ENCODE results near the gene SLC5A3.

The SLC5A3 gene

DNA sequence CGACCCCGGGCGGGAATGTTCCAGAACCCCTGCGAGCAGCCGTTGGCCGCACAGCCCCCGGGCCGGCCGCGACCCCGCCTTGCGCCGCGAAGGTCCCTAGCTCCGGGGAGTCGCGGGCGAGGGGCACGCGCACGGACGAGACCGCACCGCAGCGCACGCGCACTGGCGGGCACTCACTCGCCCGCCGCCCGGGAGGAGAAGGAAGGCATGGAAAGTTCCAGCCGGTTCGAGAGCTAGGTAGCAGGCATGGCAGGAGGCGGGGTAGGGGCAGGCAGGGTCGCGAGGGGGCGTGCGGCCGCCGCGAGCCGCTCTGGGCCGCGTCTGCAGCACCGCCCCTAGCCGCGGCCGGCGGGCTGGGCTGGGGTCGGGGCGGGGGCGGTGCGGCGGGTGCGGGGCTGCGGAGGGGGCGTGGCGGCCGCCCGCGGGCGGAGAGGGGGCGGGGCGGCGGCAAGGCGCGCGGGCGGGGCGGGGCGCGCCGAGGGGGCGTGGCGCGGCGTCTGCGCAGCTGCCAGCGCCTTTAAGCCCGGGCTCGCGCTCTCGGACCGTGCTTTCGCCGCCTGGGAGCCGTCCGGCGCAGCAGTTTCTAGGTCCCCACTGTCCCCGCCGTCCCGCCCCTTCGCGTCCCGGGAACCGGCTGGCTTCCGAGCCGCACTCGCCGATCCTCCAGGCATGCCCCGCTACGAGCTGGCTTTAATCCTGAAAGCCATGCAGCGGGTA lies at the start of gene SLC5A3, which contains the start of gene MRPS6 (continued):
- TF ChIP-seq MZF1 (tag by site-specific recombination; IDR thresholded peaks at IDR 0.05; ENCODE audit: borderline replicate concordance) (no peak), PRDM6 (tag by site-specific recombination; IDR thresholded peaks at IDR 0.05) (no peak), ZSCAN23 (tag by site-specific recombination; IDR thresholded peaks at IDR 0.05) (no peak), ZNF645 (tag by site-specific recombination; IDR thresholded peaks at IDR 0.05) (no peak), KLF16 (tag by site-specific recombination; IDR thresholded peaks at IDR 0.05) (peak; percentile 89), ZNF571 (tag by site-specific recombination; IDR thresholded peaks at IDR 0.05) (no peak), ZNF214 (tag by site-specific recombination; IDR thresholded peaks at IDR 0.05; ENCODE audit: borderline replicate concordance) (no peak), ZNF658 (tag by site-specific recombination; IDR thresholded peaks at IDR 0.05) (no peak), ZNF580 (tag by site-specific recombination; IDR thresholded peaks at IDR 0.05) (no peak), ZNF221 (tag by site-specific recombination; IDR thresholded peaks at IDR 0.05; ENCODE audit: borderline replicate concordance) (no peak), ZNF335 (tag by site-specific recombination; conservative IDR thresholded peaks at IDR 0.05) (peak; percentile 75), ZNF677 (tag by site-specific recombination; IDR thresholded peaks at IDR 0.05) (no peak), GLI2 (tag by site-specific recombination; IDR thresholded peaks at IDR 0.05; ENCODE audit: borderline replicate concordance, low read depth) (no peak), ZNF707 (tag by site-specific recombination; IDR thresholded peaks at IDR 0.05) (no peak), ZNF174 (tag by site-specific recombination; IDR thresholded peaks at IDR 0.05) (no peak), ZNF366 (tag by site-specific recombination; conservative IDR thresholded peaks at IDR 0.05) (no peak), KLF8 (tag by site-specific recombination; IDR thresholded peaks at IDR 0.05) (peak; percentile 84), KLF1 (tag by site-specific recombination; IDR thresholded peaks at IDR 0.05) (0 out of 2 replicates have a peak, but pooled peaks have one; percentile 33), PRDM1 (tag by site-specific recombination; IDR thresholded peaks at IDR 0.05) (no peak), ZBTB17 (tag by site-specific recombination; IDR thresholded peaks at IDR 0.05) (no peak), SP2 (tag by site-specific recombination; IDR thresholded peaks at IDR 0.05) (peak; percentile 45), ZNF544 (tag by site-specific recombination; IDR thresholded peaks at IDR 0.05) (no peak), YY2 (tag by site-specific recombination; IDR thresholded peaks at IDR 0.05) (no peak), ZFP37 (tag by site-specific recombination; IDR thresholded peaks at IDR 0.05) (no peak), ZNF133 (tag by site-specific recombination; IDR thresholded peaks at IDR 0.05) (no peak), ZNF132 (tag by site-specific recombination; IDR thresholded peaks at IDR 0.05; ENCODE audit: borderline replicate concordance) (no peak)
- TF ChIP-seq, protein P1, sequence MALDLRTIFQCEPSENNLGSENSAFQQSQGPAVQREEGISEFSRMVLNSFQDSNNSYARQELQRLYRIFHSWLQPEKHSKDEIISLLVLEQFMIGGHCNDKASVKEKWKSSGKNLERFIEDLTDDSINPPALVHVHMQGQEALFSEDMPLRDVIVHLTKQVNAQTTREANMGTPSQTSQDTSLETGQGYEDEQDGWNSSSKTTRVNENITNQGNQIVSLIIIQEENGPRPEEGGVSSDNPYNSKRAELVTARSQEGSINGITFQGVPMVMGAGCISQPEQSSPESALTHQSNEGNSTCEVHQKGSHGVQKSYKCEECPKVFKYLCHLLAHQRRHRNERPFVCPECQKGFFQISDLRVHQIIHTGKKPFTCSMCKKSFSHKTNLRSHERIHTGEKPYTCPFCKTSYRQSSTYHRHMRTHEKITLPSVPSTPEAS (tag by site-specific recombination; IDR thresholded peaks at IDR 0.05), result no peak
- TF ChIP-seq, protein P2, sequence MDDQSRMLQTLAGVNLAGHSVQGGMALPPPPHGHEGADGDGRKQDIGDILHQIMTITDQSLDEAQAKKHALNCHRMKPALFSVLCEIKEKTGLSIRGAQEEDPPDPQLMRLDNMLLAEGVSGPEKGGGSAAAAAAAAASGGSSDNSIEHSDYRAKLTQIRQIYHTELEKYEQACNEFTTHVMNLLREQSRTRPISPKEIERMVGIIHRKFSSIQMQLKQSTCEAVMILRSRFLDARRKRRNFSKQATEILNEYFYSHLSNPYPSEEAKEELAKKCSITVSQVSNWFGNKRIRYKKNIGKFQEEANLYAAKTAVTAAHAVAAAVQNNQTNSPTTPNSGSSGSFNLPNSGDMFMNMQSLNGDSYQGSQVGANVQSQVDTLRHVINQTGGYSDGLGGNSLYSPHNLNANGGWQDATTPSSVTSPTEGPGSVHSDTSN (CRISPR knock-in tag; IDR thresholded peaks at IDR 0.05), result 0 out of 2 replicates have a peak, but pooled peaks have one; percentile 9
- TF ChIP-seq, protein P3, sequence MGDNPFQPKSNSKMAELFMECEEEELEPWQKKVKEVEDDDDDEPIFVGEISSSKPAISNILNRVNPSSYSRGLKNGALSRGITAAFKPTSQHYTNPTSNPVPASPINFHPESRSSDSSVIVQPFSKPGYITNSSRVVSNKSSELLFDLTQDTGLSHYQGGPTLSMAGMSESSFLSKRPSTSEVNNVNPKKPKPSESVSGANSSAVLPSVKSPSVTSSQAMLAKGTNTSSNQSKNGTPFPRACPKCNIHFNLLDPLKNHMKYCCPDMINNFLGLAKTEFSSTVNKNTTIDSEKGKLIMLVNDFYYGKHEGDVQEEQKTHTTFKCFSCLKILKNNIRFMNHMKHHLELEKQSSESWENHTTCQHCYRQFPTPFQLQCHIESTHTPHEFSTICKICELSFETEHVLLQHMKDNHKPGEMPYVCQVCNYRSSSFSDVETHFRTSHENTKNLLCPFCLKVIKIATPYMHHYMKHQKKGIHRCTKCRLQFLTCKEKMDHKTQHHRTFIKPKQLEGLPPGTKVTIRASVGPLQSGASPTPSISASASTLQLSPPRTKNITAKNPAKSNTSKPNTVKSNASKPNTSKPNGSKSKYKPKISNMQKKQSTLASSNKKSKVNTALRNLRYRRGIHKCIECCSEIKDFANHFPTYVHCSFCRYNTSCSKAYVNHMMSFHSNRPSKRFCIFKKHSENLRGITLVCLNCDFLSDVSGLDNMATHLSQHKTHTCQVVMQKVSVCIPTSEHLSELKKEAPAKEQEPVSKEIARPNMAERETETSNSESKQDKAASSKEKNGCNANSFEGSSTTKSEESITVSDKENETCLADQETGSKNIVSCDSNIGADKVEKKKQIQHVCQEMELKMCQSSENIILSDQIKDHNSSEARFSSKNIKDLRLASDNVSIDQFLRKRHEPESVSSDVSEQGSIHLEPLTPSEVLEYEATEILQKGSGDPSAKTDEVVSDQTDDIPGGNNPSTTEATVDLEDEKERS (tag by site-specific recombination; IDR thresholded peaks at IDR 0.05), result no peak
- TF ChIP-seq, protein P4, sequence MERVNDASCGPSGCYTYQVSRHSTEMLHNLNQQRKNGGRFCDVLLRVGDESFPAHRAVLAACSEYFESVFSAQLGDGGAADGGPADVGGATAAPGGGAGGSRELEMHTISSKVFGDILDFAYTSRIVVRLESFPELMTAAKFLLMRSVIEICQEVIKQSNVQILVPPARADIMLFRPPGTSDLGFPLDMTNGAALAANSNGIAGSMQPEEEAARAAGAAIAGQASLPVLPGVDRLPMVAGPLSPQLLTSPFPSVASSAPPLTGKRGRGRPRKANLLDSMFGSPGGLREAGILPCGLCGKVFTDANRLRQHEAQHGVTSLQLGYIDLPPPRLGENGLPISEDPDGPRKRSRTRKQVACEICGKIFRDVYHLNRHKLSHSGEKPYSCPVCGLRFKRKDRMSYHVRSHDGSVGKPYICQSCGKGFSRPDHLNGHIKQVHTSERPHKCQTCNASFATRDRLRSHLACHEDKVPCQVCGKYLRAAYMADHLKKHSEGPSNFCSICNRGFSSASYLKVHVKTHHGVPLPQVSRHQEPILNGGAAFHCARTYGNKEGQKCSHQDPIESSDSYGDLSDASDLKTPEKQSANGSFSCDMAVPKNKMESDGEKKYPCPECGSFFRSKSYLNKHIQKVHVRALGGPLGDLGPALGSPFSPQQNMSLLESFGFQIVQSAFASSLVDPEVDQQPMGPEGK (tag by site-specific recombination; IDR thresholded peaks at IDR 0.05), result peak; percentile 76

Data from HEK293 (cell line).